Cardiac fibroblast (primary cell): ENCODE data around the gene CTIF.

Source experiments
- DNase-seq, 2 donors: peaks; one replicate each; pipeline versions ENCODE4 v3.0.0 to v3.0.0-alpha.2; 2010; ENCODE audit warnings: low read depth in 2 of 2
- H3K4me3 ChIP-seq, 2 donors: replicated peaks in 1 of 2; 1 replicate in 1 of 2; 2 replicates in 1 of 2; pipeline ENCODE4 v1.5.1; 2011; ENCODE audit warnings: low read depth in 2 of 2, low read length in 2 of 2, mild to moderate bottlenecking in 2 of 2, moderate library complexity in 1 of 2
- CTCF ChIP-seq: IDR thresholded peaks from one replicate; pipeline ENCODE4 v1.5.1; 2011; ENCODE audit warnings: low read depth, mild to moderate bottlenecking, low read length, inconsistent platforms

The CTIF gene

GRCh38 chr18:48682768-48683167 is 143.9 kb downstream of the CTIF start:
- no peak for DNase-seq
- H3K4me3 ChIP-seq, result no peak overlapping the region
- no peak for TF ChIP-seq CTCF

GRCh38 chr18:48683197-48683596 is 144.4 kb downstream of the CTIF start:
- no peak overlapping the region for H3K4me3 ChIP-seq
- TF ChIP-seq CTCF, result no peak
- DNase-seq, result no peak

GRCh38 chr18:48683661-48684060 is 144.8 kb downstream of the CTIF start:
- no peak for TF ChIP-seq CTCF
- DNase-seq, result no peak
- H3K4me3 ChIP-seq, result no peak overlapping the region

GRCh38 chr18:48687346-48688042 is 148.7 kb downstream of the CTIF start:
- H3K4me3 ChIP-seq, result no peak overlapping the region
- TF ChIP-seq CTCF, result no peak
- no peak for DNase-seq

- no peak for TF ChIP-seq CTCF
- no peak for DNase-seq
- no peak overlapping the region for H3K4me3 ChIP-seq
Observed at GRCh38 chr18:48688961-48689360, 150.1 kb downstream of the CTIF start.

- DNase-seq, result no peak
- TF ChIP-seq CTCF, result no peak
- no peak overlapping the region for H3K4me3 ChIP-seq
Observed at GRCh38 chr18:48689548-48689947, 150.7 kb downstream of the CTIF start.

- TF ChIP-seq CTCF, result no peak
- no peak overlapping the region for H3K4me3 ChIP-seq
- DNase-seq, result no peak
Observed at GRCh38 chr18:48690494-48690893, 151.7 kb downstream of the CTIF start.
